Naive B cell (primary cell): Measurements from ENCODE around the gene TINAGL1. TPM values are rescaled to one million over a fixed set of nuclear protein-coding genes. Genes with fewer than 3 reads are reported as not detected.
A peak's percentile ranks its signal among the peaks of the same experiment; 100 is the strongest.

ENCODE experiments used
- ATAC-seq, 2 donors: fragments of 150-1000 bp; cut with Tn5 transposase; 2 replicates each; pipeline ENCODE4 v1.10.0; 2021; ENCODE audit warnings: low read depth in 2 of 2, mild to moderate bottlenecking in 2 of 2, moderate library complexity in 2 of 2
- DNase-seq: peaks from one replicate; pipeline ENCODE4 v3.0.0; 2022
- H3K27ac Mint-ChIP-seq, 6 donors: one replicate each; pipeline ENCODE4 v1.8.0; 2020 to 2022; ENCODE audit warnings: mild to moderate bottlenecking in 6 of 6, mixed read lengths in 6 of 6, moderate library complexity in 5 of 6, inconsistent platforms in 2 of 6
- H3K27me3 Mint-ChIP-seq, 3 donors: one replicate each; pipeline ENCODE4 v1.8.0; 2021 to 2022; ENCODE audit warnings: mixed read lengths in 3 of 3, mild to moderate bottlenecking in 1 of 3
- H3K36me3 Mint-ChIP-seq, 2 donors: one replicate each; pipeline ENCODE4 v1.8.0; 2020 to 2022; ENCODE audit warnings: mixed read lengths in 2 of 2, inconsistent platforms in 1 of 2, mild to moderate bottlenecking in 1 of 2
- H3K4me1 Mint-ChIP-seq, 3 donors: one replicate each; pipeline ENCODE4 v1.8.0; 2020 to 2022; ENCODE audit warnings: mixed read lengths in 3 of 3, inconsistent platforms in 1 of 3, mild to moderate bottlenecking in 1 of 3, moderate library complexity in 1 of 3
- H3K4me3 Mint-ChIP-seq, 8 donors: one replicate each; pipeline ENCODE4 v1.8.0; 2020 to 2022; ENCODE audit warnings: mild to moderate bottlenecking in 8 of 8, mixed read lengths in 8 of 8, moderate library complexity in 8 of 8, inconsistent platforms in 2 of 8
- H3K9me3 Mint-ChIP-seq, 7 donors: one replicate each; pipeline ENCODE4 v1.8.0; 2020 to 2022; ENCODE audit warnings: mixed read lengths in 7 of 7, mild to moderate bottlenecking in 5 of 7, inconsistent platforms in 2 of 7, moderate library complexity in 1 of 7
- polyA plus RNA-seq, 6 donors: library from polyadenylated mRNA; unstranded; fragments of 300-500 nt; fragmentation: Illumina TruSeq; gene quantifications; one replicate each; pipeline ENCODE4 v1.2.3, GENCODE V29; 2021; ENCODE audit warnings: low read depth in 6 of 6

Gene TINAGL1
- polyA plus RNA-seq, 6 donors from 2014 or later: not detected

GRCh38 chr1:31551208-31551607 lies 25.1 kb upstream of the TINAGL1 start:
- peaks cover 5 to 15% (median 9%) of the 10 kb centered on the region in 3 donors for H3K27me3 Mint-ChIP-seq
- H3K4me1 Mint-ChIP-seq: peaks cover 0 to 7% (median 4%) of the 10 kb centered on the region in 3 donors
- no peak overlapping the region for H3K27ac Mint-ChIP-seq
- no peaks in the 10 kb centered on the region for H3K36me3 Mint-ChIP-seq
- H3K4me3 Mint-ChIP-seq: no peak overlapping the region
- DNase-seq (no peak), ATAC-seq (no peak)
- no peaks in the 10 kb centered on the region for H3K9me3 Mint-ChIP-seq

- H3K36me3 Mint-ChIP-seq: no peaks in the 10 kb centered on the region
- ATAC-seq: no peak
- peaks cover 5 to 15% (median 9%) of the 10 kb centered on the region in 3 donors for H3K27me3 Mint-ChIP-seq
- DNase-seq: no peak
- peak overlapping the region in 1 of 6 donors; percentile 53 for H3K27ac Mint-ChIP-seq
- H3K9me3 Mint-ChIP-seq: no peaks in the 10 kb centered on the region
- H3K4me3 Mint-ChIP-seq: no peak overlapping the region
- H3K4me1 Mint-ChIP-seq: peaks cover 0 to 7% (median 4%) of the 10 kb centered on the region in 3 donors
These were observed 23.8 kb upstream of the TINAGL1 start for GRCh38 chr1:31552489-31552888.

GRCh38 chr1:31556481-31557006 lies 19.8 kb upstream of the TINAGL1 start:
- Mint-ChIP-seq H3K27ac (no peak overlapping the region), H3K9me3 (peaks cover 0 to 17% (median 10%) of the 10 kb centered on the region in 7 donors), H3K36me3 (peaks cover 0 to 18% of the 10 kb centered on the region in 2 donors), H3K4me3 (no peak overlapping the region), H3K27me3 (peaks cover 3 to 19% (median 9%) of the 10 kb centered on the region in 3 donors), H3K4me1 (no peaks in the 10 kb centered on the region)
- ATAC-seq (no peak), DNase-seq (no peak)

GRCh38 chr1:31559715-31560114 lies 16.6 kb upstream of the TINAGL1 start:
- H3K27ac Mint-ChIP-seq: no peak overlapping the region
- no peak for DNase-seq
- peaks cover 0 to 18% (median 10%) of the 10 kb centered on the region in 7 donors for H3K9me3 Mint-ChIP-seq
- H3K36me3 Mint-ChIP-seq: peaks cover 0 to 18% of the 10 kb centered on the region in 2 donors
- no peaks in the 10 kb centered on the region for H3K4me1 Mint-ChIP-seq
- ATAC-seq: no peak
- H3K27me3 Mint-ChIP-seq: peaks cover 4 to 23% (median 15%) of the 10 kb centered on the region in 3 donors
- H3K4me3 Mint-ChIP-seq: no peak overlapping the region

- Mint-ChIP-seq H3K27ac (no peak overlapping the region), H3K27me3 (peaks cover 4 to 23% (median 15%) of the 10 kb centered on the region in 3 donors), H3K36me3 (peaks cover 0 to 18% of the 10 kb centered on the region in 2 donors), H3K9me3 (peaks cover 0 to 18% (median 10%) of the 10 kb centered on the region in 7 donors), H3K4me3 (no peak overlapping the region), H3K4me1 (no peaks in the 10 kb centered on the region)
- ATAC-seq: no peak
- DNase-seq: no peak
These were observed 15.9 kb upstream of the TINAGL1 start for GRCh38 chr1:31560394-31560793.

GRCh38 chr1:31562707-31563360 lies 13.5 kb upstream of the TINAGL1 start:
- DNase-seq: no peak
- peaks cover 0 to 18% of the 10 kb centered on the region in 2 donors for H3K36me3 Mint-ChIP-seq
- no peak for ATAC-seq
- H3K27ac Mint-ChIP-seq: peak overlapping the region in 1 of 6 donors; percentile 79
- no peak overlapping the region for H3K4me3 Mint-ChIP-seq
- H3K27me3 Mint-ChIP-seq: peaks cover 4 to 23% (median 15%) of the 10 kb centered on the region in 3 donors
- H3K4me1 Mint-ChIP-seq: no peaks in the 10 kb centered on the region
- peaks cover 0 to 18% (median 10%) of the 10 kb centered on the region in 7 donors for H3K9me3 Mint-ChIP-seq

- Mint-ChIP-seq H3K9me3 (peaks cover 0 to 15% (median 9%) of the 10 kb centered on the region in 7 donors), H3K27ac (no peak overlapping the region), H3K4me1 (no peaks in the 10 kb centered on the region), H3K36me3 (peaks cover 0 to 14% of the 10 kb centered on the region in 2 donors), H3K4me3 (no peak overlapping the region), H3K27me3 (peaks cover 4 to 15% (median 15%) of the 10 kb centered on the region in 3 donors)
- ATAC-seq (no peak), DNase-seq (no peak)
These were observed 11.7 kb upstream of the TINAGL1 start for GRCh38 chr1:31564606-31564989.

- H3K27ac Mint-ChIP-seq: peak overlapping the region in 1 of 6 donors; percentile 28
- no peak for ATAC-seq
These were observed 8.3 kb upstream of the TINAGL1 start for GRCh38 chr1:31567956-31568570.

GRCh38 chr1:31568895-31569595 lies 7.3 kb upstream of the TINAGL1 start:
- Mint-ChIP-seq H3K4me1 (peaks cover 4 to 12% (median 11%) of the 10 kb centered on the region in 3 donors), H3K9me3 (no peaks in the 10 kb centered on the region), H3K27ac (peak overlapping the region in 1 of 6 donors; percentile 24), H3K27me3 (peaks cover 3 to 8% (median 3%) of the 10 kb centered on the region in 3 donors), H3K4me3 (no peak overlapping the region), H3K36me3 (no peaks in the 10 kb centered on the region)
- no peak for ATAC-seq
- DNase-seq: no peak

More at GRCh38 chr1:31567956-31568570, 8.3 kb upstream of the TINAGL1 start:
- H3K4me3 Mint-ChIP-seq: no peak overlapping the region
- DNase-seq: no peak
- peaks cover 0 to 6% (median 4%) of the 10 kb centered on the region in 3 donors for H3K27me3 Mint-ChIP-seq
- H3K9me3 Mint-ChIP-seq: no peaks in the 10 kb centered on the region
- no peaks in the 10 kb centered on the region for H3K36me3 Mint-ChIP-seq
- peaks cover 4 to 12% (median 11%) of the 10 kb centered on the region in 3 donors for H3K4me1 Mint-ChIP-seq

GRCh38 chr1:31569596-31570173 lies 6.6 kb upstream of the TINAGL1 start:
- H3K27ac Mint-ChIP-seq: no peak overlapping the region
- no peaks in the 10 kb centered on the region for H3K9me3 Mint-ChIP-seq
- ATAC-seq (no peak), DNase-seq (no peak)
- H3K4me1 Mint-ChIP-seq: peaks cover 4 to 12% (median 11%) of the 10 kb centered on the region in 3 donors
- no peaks in the 10 kb centered on the region for H3K36me3 Mint-ChIP-seq
- H3K4me3 Mint-ChIP-seq: no peak overlapping the region
- peaks cover 4 to 9% (median 7%) of the 10 kb centered on the region in 3 donors for H3K27me3 Mint-ChIP-seq

GRCh38 chr1:31570228-31570627 lies 6.1 kb upstream of the TINAGL1 start:
- H3K4me3 Mint-ChIP-seq: no peak overlapping the region
- H3K9me3 Mint-ChIP-seq: no peaks in the 10 kb centered on the region
- DNase-seq (no peak), ATAC-seq (no peak)
- H3K27ac Mint-ChIP-seq: no peak overlapping the region
- no peaks in the 10 kb centered on the region for H3K36me3 Mint-ChIP-seq
- H3K4me1 Mint-ChIP-seq: peaks cover 4 to 12% (median 11%) of the 10 kb centered on the region in 3 donors
- H3K27me3 Mint-ChIP-seq: peaks cover 4 to 14% (median 7%) of the 10 kb centered on the region in 3 donors

- Mint-ChIP-seq H3K4me1 (peaks cover 4 to 14% (median 11%) of the 10 kb centered on the region in 3 donors), H3K36me3 (no peaks in the 10 kb centered on the region), H3K27ac (peak overlapping the region in 1 of 6 donors; percentile 17)
These were observed 5.4 kb upstream of the TINAGL1 start for GRCh38 chr1:31570906-31571305.

More at GRCh38 chr1:31570906-31571305, 5.4 kb upstream of the TINAGL1 start:
- Mint-ChIP-seq H3K4me3 (no peak overlapping the region), H3K9me3 (no peaks in the 10 kb centered on the region), H3K27me3 (peaks cover 4 to 21% (median 12%) of the 10 kb centered on the region in 3 donors)
- ATAC-seq: no peak
- DNase-seq: no peak
